Measurements from ENCODE around the gene RTN1.

Gene RTN1

GRCh38 chr14:59595071-59595470 is 275.5 kb downstream of the RTN1 start:
- Histone ChIP-seq H3K36me3 (ENCODE audit: control insufficient read depth, low read length) (no peaks in the 10 kb centered on the region), H4K20me1 (ENCODE audit: control insufficient read depth, insufficient read depth, low read depth, low read length) (no peaks in the 10 kb centered on the region)

GRCh38 chr14:59591641-59592370 is 278.8 kb downstream of the RTN1 start:
- Histone ChIP-seq H3K27ac (ENCODE audit: low read depth, low read length) (no peak overlapping the region), H3K4me1 (ENCODE audit: control insufficient read depth, low read length) (no peaks in the 10 kb centered on the region), H3K36me3 (ENCODE audit: control insufficient read depth, low read length) (no peaks in the 10 kb centered on the region), H3K27me3 (ENCODE audit: control insufficient read depth, low read length) (no peaks in the 10 kb centered on the region), H3K9me3 (ENCODE audit: control insufficient read depth, insufficient read depth, low read length) (peaks cover 8% of the 10 kb centered on the region), H4K20me1 (ENCODE audit: control insufficient read depth, insufficient read depth, low read depth, low read length) (no peaks in the 10 kb centered on the region), H3K79me2 (ENCODE audit: control insufficient read depth, low read length) (no peaks in the 10 kb centered on the region), H3K4me2 (ENCODE audit: low read length) (no peak overlapping the region), H3K4me3 (ENCODE audit: low read length) (no peak overlapping the region), H3F3A (ENCODE audit: control insufficient read depth, insufficient read depth) (no peaks in the 10 kb centered on the region), H3K9me2 (replicated peaks; ENCODE audit: control insufficient read depth, low read length) (no peaks in the 10 kb centered on the region)
- TF ChIP-seq, protein P1, sequence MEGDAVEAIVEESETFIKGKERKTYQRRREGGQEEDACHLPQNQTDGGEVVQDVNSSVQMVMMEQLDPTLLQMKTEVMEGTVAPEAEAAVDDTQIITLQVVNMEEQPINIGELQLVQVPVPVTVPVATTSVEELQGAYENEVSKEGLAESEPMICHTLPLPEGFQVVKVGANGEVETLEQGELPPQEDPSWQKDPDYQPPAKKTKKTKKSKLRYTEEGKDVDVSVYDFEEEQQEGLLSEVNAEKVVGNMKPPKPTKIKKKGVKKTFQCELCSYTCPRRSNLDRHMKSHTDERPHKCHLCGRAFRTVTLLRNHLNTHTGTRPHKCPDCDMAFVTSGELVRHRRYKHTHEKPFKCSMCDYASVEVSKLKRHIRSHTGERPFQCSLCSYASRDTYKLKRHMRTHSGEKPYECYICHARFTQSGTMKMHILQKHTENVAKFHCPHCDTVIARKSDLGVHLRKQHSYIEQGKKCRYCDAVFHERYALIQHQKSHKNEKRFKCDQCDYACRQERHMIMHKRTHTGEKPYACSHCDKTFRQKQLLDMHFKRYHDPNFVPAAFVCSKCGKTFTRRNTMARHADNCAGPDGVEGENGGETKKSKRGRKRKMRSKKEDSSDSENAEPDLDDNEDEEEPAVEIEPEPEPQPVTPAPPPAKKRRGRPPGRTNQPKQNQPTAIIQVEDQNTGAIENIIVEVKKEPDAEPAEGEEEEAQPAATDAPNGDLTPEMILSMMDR (IDR thresholded peaks at IDR 0.05; ENCODE audit: low read depth, low read length, poor library complexity, severe bottlenecking): no peak
- TF ChIP-seq EZH2phosphoT487 (IDR thresholded peaks at IDR 0.05; ENCODE audit: borderline replicate concordance, low read length): no peak

More at GRCh38 chr14:59595071-59595470, 275.5 kb downstream of the RTN1 start:
- no peaks in the 10 kb centered on the region for H3K4me1 ChIP-seq (ENCODE audit: control insufficient read depth, low read length)
- H3F3A ChIP-seq (ENCODE audit: control insufficient read depth, insufficient read depth): no peaks in the 10 kb centered on the region
- H3K4me3 ChIP-seq (ENCODE audit: low read length): no peak overlapping the region
- no peak for TF ChIP-seq EZH2phosphoT487 (IDR thresholded peaks at IDR 0.05; ENCODE audit: borderline replicate concordance, low read length)
- TF ChIP-seq, protein P1 (IDR thresholded peaks at IDR 0.05; ENCODE audit: low read depth, low read length, poor library complexity, severe bottlenecking): no peak
- no peaks in the 10 kb centered on the region for H3K9me2 ChIP-seq (replicated peaks; ENCODE audit: control insufficient read depth, low read length)
- no peak overlapping the region for H3K27ac ChIP-seq (ENCODE audit: low read depth, low read length)
- no peaks in the 10 kb centered on the region for H3K79me2 ChIP-seq (ENCODE audit: control insufficient read depth, low read length)
- peaks cover 6% of the 10 kb centered on the region; the same call in 1 of the 2 replicates for H3K27me3 ChIP-seq (ENCODE audit: control insufficient read depth, low read length)
- H3K4me2 ChIP-seq (ENCODE audit: low read length): no peak overlapping the region
- peaks cover 8% of the 10 kb centered on the region for H3K9me3 ChIP-seq (ENCODE audit: control insufficient read depth, insufficient read depth, low read length)

DNA sequence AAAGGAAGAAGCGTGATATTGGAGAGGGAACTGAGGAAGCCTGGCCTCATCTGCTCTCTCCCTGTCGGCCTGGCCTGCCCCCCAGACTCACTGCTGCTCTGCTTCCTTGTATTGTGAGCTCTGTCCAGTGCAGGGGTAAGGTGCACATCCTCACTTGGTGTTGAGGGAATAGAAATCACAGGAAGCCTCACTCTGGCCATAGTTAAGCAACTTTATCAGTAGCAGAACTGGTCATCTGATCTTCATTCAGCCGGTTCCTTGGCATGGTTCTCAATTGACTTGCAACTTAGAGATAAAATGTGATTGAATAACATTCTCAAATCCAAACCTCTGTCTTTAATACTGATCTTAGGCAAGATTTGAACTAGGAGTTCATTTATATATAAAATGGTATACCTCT is 282.5 kb downstream of the RTN1 start:
- no peaks in the 10 kb centered on the region for H4K20me1 ChIP-seq (ENCODE audit: control insufficient read depth, insufficient read depth, low read depth, low read length)
- TF ChIP-seq, protein P1 (IDR thresholded peaks at IDR 0.05; ENCODE audit: low read depth, low read length, poor library complexity, severe bottlenecking): no peak
- TF ChIP-seq EZH2phosphoT487 (IDR thresholded peaks at IDR 0.05; ENCODE audit: borderline replicate concordance, low read length): no peak
- no peak overlapping the region for H3K4me2 ChIP-seq (ENCODE audit: low read length)
- H3K9me3 ChIP-seq (ENCODE audit: control insufficient read depth, insufficient read depth, low read length): peaks cover 8% of the 10 kb centered on the region
- no peaks in the 10 kb centered on the region for H3K27me3 ChIP-seq (ENCODE audit: control insufficient read depth, low read length)
- H3F3A ChIP-seq (ENCODE audit: control insufficient read depth, insufficient read depth): no peaks in the 10 kb centered on the region
- H3K9me2 ChIP-seq (replicated peaks; ENCODE audit: control insufficient read depth, low read length): no peaks in the 10 kb centered on the region
- H3K27ac ChIP-seq (ENCODE audit: low read depth, low read length): no peak overlapping the region
- H3K79me2 ChIP-seq (ENCODE audit: control insufficient read depth, low read length): no peaks in the 10 kb centered on the region
- no peaks in the 10 kb centered on the region for H3K36me3 ChIP-seq (ENCODE audit: control insufficient read depth, low read length)
- no peak overlapping the region for H3K4me3 ChIP-seq (ENCODE audit: low read length)
- no peaks in the 10 kb centered on the region for H3K4me1 ChIP-seq (ENCODE audit: control insufficient read depth, low read length)
